ENCODE results near the gene NUDT22.

- no peak for TF ChIP-seq CTCF (IDR thresholded peaks at IDR 0.05)
- no peak for TF ChIP-seq POLR2AphosphoS5 (IDR thresholded peaks at IDR 0.05)
Measured at GRCh38 chr11:64251753-64252002, 25.6 kb downstream of the NUDT22 start.
